Suprapubic skin (tissue), 4 donors: ENCODE measurements around the gene DPY19L3.

ENCODE experiments used
- CTCF ChIP-seq, 2 donors: fragments of 200-600 bp in 1 of 2; fragments of 450-650 bp in 1 of 2; sonication (generic) in 1 of 2; IDR thresholded peaks; one replicate each; pipeline ENCODE4 v1.5.1; 2016 to 2019; ENCODE audit warnings: antibody characterized with exemption in 2 of 2, mild to moderate bottlenecking in 1 of 2, moderate library complexity in 1 of 2
- EP300 ChIP-seq: sonication (generic); formaldehyde crosslinking; IDR thresholded peaks from one replicate; pipeline ENCODE4 v1.6.1; 2017; ENCODE audit warnings: antibody characterized with exemption
- POLR2A ChIP-seq, 2 donors: fragments of 450-650 bp; IDR thresholded peaks; one replicate each; pipeline ENCODE4 v1.6.1; 2017; ENCODE audit warnings: antibody characterized with exemption in 2 of 2, mild to moderate bottlenecking in 2 of 2, moderate library complexity in 2 of 2
- POLR2AphosphoS5 ChIP-seq, 3 donors: sonication (generic); formaldehyde crosslinking; IDR thresholded peaks; one replicate each; pipeline ENCODE4 v1.6.1; 2017; ENCODE audit warnings: antibody characterized with exemption in 3 of 3

- TF ChIP-seq CTCF (IDR thresholded peaks at IDR 0.05) = no peak
- TF ChIP-seq POLR2A (IDR thresholded peaks at IDR 0.05) = no peak
- no peak for TF ChIP-seq POLR2AphosphoS5 (IDR thresholded peaks at IDR 0.05)
- TF ChIP-seq EP300 = no peak
Observed at GRCh38 chr19:32465176-32465575, 59.6 kb downstream of the DPY19L3 start.
